ENCODE results near the gene WDR70.
"Not testable (repeated sequence)": the region's sequence is repeated elsewhere in the genome, so short reads cannot be mapped to it uniquely, and the experiment has no call there.

Gene WDR70

GRCh38 chr5:37477426-37477825, 98.3 kb downstream of the WDR70 start:
- no peak for DNase-seq (ENCODE audit: low spot score)
- no peak for TF ChIP-seq CTCF (IDR thresholded peaks at IDR 0.05; ENCODE audit: extremely low read depth, missing control alignments)

- no peak for DNase-seq (ENCODE audit: low spot score)
- no peak for TF ChIP-seq CTCF (IDR thresholded peaks at IDR 0.05; ENCODE audit: extremely low read depth, missing control alignments)
Observed at GRCh38 chr5:37478121-37478894, 99.2 kb downstream of the WDR70 start.

DNA sequence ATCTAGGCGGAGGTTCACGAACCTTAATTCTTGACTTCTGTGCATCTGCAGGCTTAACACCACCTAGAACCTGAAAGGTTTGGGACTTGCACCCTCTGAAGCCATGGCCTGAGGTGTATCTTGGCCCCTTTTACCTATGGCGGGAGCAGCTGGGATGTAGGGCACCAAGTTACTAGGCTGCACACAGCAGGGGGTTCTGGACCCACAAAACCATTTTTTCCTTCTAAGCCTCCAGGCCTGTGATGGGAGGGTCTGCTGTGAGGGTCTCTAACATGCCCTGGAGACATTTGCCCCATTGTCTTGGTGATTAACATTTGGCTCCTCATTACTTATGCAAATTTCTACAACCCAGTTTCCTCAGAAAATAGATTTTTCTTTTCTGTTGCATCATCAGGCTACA, 102.3 kb downstream of the WDR70 start:
- DNase-seq (ENCODE audit: low spot score) = not testable (repeated sequence)

DNA sequence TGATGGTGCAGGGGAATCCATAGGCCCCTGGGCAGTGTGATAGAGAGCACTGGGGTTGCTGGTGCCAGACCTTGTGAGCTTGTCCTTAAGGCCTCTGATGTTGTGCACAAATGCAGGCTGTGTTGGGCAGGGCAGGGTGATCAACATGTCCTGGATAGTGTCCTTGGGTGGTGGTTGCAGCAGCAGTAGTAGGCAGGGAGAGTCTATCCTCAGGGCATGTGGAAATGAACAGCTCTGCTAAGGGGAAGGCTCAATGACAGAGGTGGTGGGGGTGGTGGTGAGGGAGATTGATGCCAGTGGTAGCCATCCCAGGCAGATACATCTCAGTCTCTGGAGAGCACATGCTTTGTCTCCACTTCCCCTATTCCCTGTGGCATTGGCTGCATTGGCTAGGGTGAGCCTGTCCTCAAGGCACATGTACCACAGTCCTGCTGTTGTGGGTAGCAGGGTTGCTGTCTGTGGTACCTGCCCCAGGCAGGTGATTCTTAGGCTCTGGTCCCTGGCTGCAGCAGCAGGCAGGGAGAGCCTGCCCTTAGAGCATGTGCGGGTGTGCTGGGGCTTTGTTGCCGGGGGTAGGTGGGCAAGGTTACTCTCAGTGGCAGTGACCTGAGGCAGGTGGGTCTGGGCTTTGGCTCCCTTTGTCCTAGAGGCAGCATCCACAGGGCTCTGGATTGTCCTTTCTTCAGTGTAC, 111.1 kb downstream of the WDR70 start:
- DNase-seq (ENCODE audit: low spot score) = no peak
- TF ChIP-seq CTCF (IDR thresholded peaks at IDR 0.05; ENCODE audit: extremely low read depth, missing control alignments) = no peak

- TF ChIP-seq CTCF (IDR thresholded peaks at IDR 0.05; ENCODE audit: extremely low read depth, missing control alignments) = no peak
Observed at GRCh38 chr5:37490931-37491330, 111.8 kb downstream of the WDR70 start.

GRCh38 chr5:37492778-37493555, 113.8 kb downstream of the WDR70 start:
- no peak for TF ChIP-seq CTCF (IDR thresholded peaks at IDR 0.05; ENCODE audit: extremely low read depth, missing control alignments)
- no peak for DNase-seq (ENCODE audit: low spot score)

More at GRCh38 chr5:37490931-37491330, 111.8 kb downstream of the WDR70 start:
- no peak for DNase-seq (ENCODE audit: low spot score)

- no peak for TF ChIP-seq CTCF (IDR thresholded peaks at IDR 0.05; ENCODE audit: extremely low read depth, missing control alignments)
- DNase-seq (ENCODE audit: low spot score) = no peak
Observed at GRCh38 chr5:37494756-37495155, 115.6 kb downstream of the WDR70 start.
